ENCODE measurements around the gene FHOD3.

GRCh38 chr18:36786686-36787085 lies 489.2 kb downstream of the FHOD3 start:
- TF ChIP-seq POLR2A (IDR thresholded peaks at IDR 0.05; ENCODE audit: low read length) (no peak), GATA1 (IDR thresholded peaks at IDR 0.05; ENCODE audit: low read depth, low read length) (no peak)
